ENCODE measurements around the gene SGO1. TPM values are rescaled to one million over a fixed set of nuclear protein-coding genes. Genes with fewer than 3 reads are reported as not detected.

The SGO1 gene
- total RNA-seq, 1 experiment from 2014 or later: 13.6 TPM

- in situ Hi-C loops (cut with HindIII; ENCODE audit: low pct_unique_long_range_greater_than_20kb, low sequenced_read_pairs): no loop called here
- DNase-seq (ENCODE audit: low read depth, low spot score): no peak
These were observed 60.1 kb downstream of the SGO1 start for GRCh38 chr3:20125897-20126296.

- in situ Hi-C loops (cut with HindIII; ENCODE audit: low pct_unique_long_range_greater_than_20kb, low sequenced_read_pairs): no loop called here
- DNase-seq (ENCODE audit: low read depth, low spot score): no peak
These were observed 60.7 kb downstream of the SGO1 start for GRCh38 chr3:20125289-20125688.

- DNase-seq (ENCODE audit: low read depth, low spot score): no peak
- in situ Hi-C loops (cut with HindIII; ENCODE audit: low pct_unique_long_range_greater_than_20kb, low sequenced_read_pairs): no loop called here
These were observed 62.8 kb downstream of the SGO1 start for GRCh38 chr3:20123131-20123652.

- in situ Hi-C loops (cut with HindIII; ENCODE audit: low pct_unique_long_range_greater_than_20kb, low sequenced_read_pairs): no loop called here
- no peak for DNase-seq (ENCODE audit: low read depth, low spot score)
These were observed 64.9 kb downstream of the SGO1 start for GRCh38 chr3:20121088-20121487.

Small RNA genes within 50 kb of the gene (small RNA-seq; reads per million reads assigned to genes)
- gene MIR3135A: 0 to 0.10 reads per million in 2 experiments

Other genes with a start within 250 kb of the SGO1 start
- 42.0 and 43.0 TPM in 2 replicates for gene RAB5A, start 239.1 kb downstream of the SGO1 start, total RNA-seq (2014; rRNA removed; shearing (Covaris generic))
- gene PP2D1, start 173.9 kb downstream of the SGO1 start, total RNA-seq (2014; rRNA removed; shearing (Covaris generic)): not detected in 2 replicates
- 31.8 and 33.6 TPM in 2 replicates for gene KAT2B, start 145.8 kb downstream of the SGO1 start, total RNA-seq (2014; rRNA removed; shearing (Covaris generic))